ENCODE data around the gene MYLIP. TPM values are rescaled to one million over a fixed set of nuclear protein-coding genes. Genes with fewer than 3 reads are reported as not detected.
A peak's percentile ranks its signal among the peaks of the same experiment; 100 is the strongest.

The MYLIP gene
- total RNA-seq, 1 donor from 2014 or later: 20.2 TPM

- no peak for DNase-seq (ENCODE audit: low read depth in 2 of 2)
Measured at GRCh38 chr6:16139556-16139955, 10.7 kb downstream of the MYLIP start.

- no peak for DNase-seq (ENCODE audit: low read depth in 2 of 2)
Measured at GRCh38 chr6:16140607-16141006, 11.7 kb downstream of the MYLIP start.

GRCh38 chr6:16141514-16141913 is 12.6 kb downstream of the MYLIP start:
- DNase-seq (ENCODE audit: low read depth in 2 of 2): no peak

- no peak for DNase-seq (ENCODE audit: low read depth in 2 of 2)
Measured at GRCh38 chr6:16145038-16145437, 16.2 kb downstream of the MYLIP start.

GRCh38 chr6:16146028-16146427 is 17.1 kb downstream of the MYLIP start:
- DNase-seq (ENCODE audit: low read depth in 2 of 2): no peak

GRCh38 chr6:16146527-16146955 is 17.7 kb downstream of the MYLIP start:
- peak; percentile 32 to 72 for DNase-seq (ENCODE audit: low read depth in 2 of 2)

GRCh38 chr6:16148498-16148897 is 19.6 kb downstream of the MYLIP start:
- no peak for DNase-seq (ENCODE audit: low read depth in 2 of 2)

- no peak for DNase-seq (ENCODE audit: low read depth in 2 of 2)
Measured at GRCh38 chr6:16149305-16149704, 20.4 kb downstream of the MYLIP start.

- DNase-seq (ENCODE audit: low read depth in 2 of 2): no peak
Measured at GRCh38 chr6:16150098-16150497, 21.2 kb downstream of the MYLIP start.

- no peak for DNase-seq (ENCODE audit: low read depth in 2 of 2)
Measured at GRCh38 chr6:16153211-16153820, 24.4 kb downstream of the MYLIP start.

GRCh38 chr6:16154904-16155303 is 26.0 kb downstream of the MYLIP start:
- no peak for DNase-seq (ENCODE audit: low read depth in 2 of 2)

GRCh38 chr6:16157492-16157891 is 28.6 kb downstream of the MYLIP start:
- DNase-seq (ENCODE audit: low read depth in 2 of 2): no peak

- no peak for DNase-seq (ENCODE audit: low read depth in 2 of 2)
Measured at GRCh38 chr6:16157909-16158308, 29.0 kb downstream of the MYLIP start.

GRCh38 chr6:16158943-16159557 is 30.2 kb downstream of the MYLIP start:
- no peak for DNase-seq (ENCODE audit: low read depth in 2 of 2)

- no peak for DNase-seq (ENCODE audit: low read depth in 2 of 2)
Measured at GRCh38 chr6:16160794-16161193, 31.9 kb downstream of the MYLIP start.

GRCh38 chr6:16162003-16162402 is 33.1 kb downstream of the MYLIP start:
- DNase-seq (ENCODE audit: low read depth in 2 of 2): no peak

GRCh38 chr6:16163066-16163465 is 34.2 kb downstream of the MYLIP start:
- DNase-seq (ENCODE audit: low read depth in 2 of 2): peak; percentile 46 to 69

- peak in 1 of 2 donors; percentile 54 for DNase-seq (ENCODE audit: low read depth in 2 of 2)
Measured at GRCh38 chr6:16163535-16164300, 34.8 kb downstream of the MYLIP start.

GRCh38 chr6:16165641-16166040 is 36.8 kb downstream of the MYLIP start:
- no peak for DNase-seq (ENCODE audit: low read depth in 2 of 2)

GRCh38 chr6:16166871-16167608 is 38.2 kb downstream of the MYLIP start:
- no peak for DNase-seq (ENCODE audit: low read depth in 2 of 2)

- DNase-seq (ENCODE audit: low read depth in 2 of 2): no peak
Measured at GRCh38 chr6:16168121-16168520, 39.2 kb downstream of the MYLIP start.

- DNase-seq (ENCODE audit: low read depth in 2 of 2): peak in 1 of 2 donors; percentile 59
Measured at GRCh38 chr6:16168858-16169257, 40.0 kb downstream of the MYLIP start.
